Mammary epithelial cell (primary cell): Measurements from ENCODE around the gene ADARB2.

ENCODE experiments used
- CTCF ChIP-seq, 2 donors: IDR thresholded peaks in 1 of 2; conservative IDR thresholded peaks in 1 of 2; 2 replicates each; pipeline ENCODE4 v1.5.1; 2011 to 2012; ENCODE audit warnings: inconsistent platforms in 2 of 2, low read length in 2 of 2, mild to moderate bottlenecking in 2 of 2, control low read depth in 1 of 2, low read depth in 1 of 2; ENCODE audit not compliant: insufficient read depth in 1 of 2; ENCODE audit errors: extremely low read depth in 1 of 2
- EZH2 ChIP-seq: IDR thresholded peaks from 2 replicates; pipeline ENCODE4 v1.6.1; 2012; ENCODE audit warnings: low read length, inconsistent platforms, borderline replicate concordance

- TF ChIP-seq CTCF (conservative IDR thresholded peaks at IDR 0.05 in 1 of 2, IDR thresholded peaks at IDR 0.05 in 1 of 2; ENCODE audit: extremely low read depth in 1 of 2, insufficient read depth in 1 of 2, low read depth in 1 of 2, low read length in 2 of 2) (no peak), EZH2 (no peak)
These were observed 357.7 kb downstream of the ADARB2 start for GRCh38 chr10:1379601-1380000.
